ENCODE data around the gene RGS7BP.

- TF ChIP-seq EZH2phosphoT487 (conservative IDR thresholded peaks at IDR 0.05; ENCODE audit: low read length) (no peak), CTCF (IDR thresholded peaks at IDR 0.05; ENCODE audit: insufficient read depth, low read length, poor library complexity, severe bottlenecking) (no peak)
These were observed 7.7 kb downstream of the RGS7BP start for GRCh38 chr5:64513492-64513891.
